ENCODE measurements around the gene SLC25A34.

SLC25A34 gene

DNA sequence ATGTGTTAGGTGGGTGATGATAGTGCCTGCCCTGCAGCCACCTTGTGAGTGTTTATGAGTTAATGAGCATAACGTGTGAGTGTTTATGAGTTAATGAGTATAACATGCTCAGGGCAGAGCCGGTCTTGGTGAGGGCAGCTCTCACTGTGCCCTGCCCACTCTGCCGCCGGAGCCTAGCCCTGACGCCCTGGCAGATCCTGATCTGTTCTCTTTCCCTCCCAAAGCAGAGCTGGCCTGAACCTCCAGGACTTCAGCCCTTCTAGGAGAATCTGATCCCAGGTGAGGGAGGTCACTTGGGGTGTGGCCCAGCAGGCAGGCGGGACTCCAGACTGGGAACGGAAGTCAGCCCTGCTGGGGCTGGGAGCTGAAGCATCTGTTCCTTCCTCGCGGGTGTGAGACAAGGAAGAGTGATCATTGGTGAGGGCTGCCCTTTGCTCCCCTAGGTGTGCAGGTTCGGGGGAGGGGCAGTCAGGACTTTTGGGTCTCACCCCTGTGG, 28.3 kb downstream of the SLC25A34 start:
- TF ChIP-seq, protein P1, sequence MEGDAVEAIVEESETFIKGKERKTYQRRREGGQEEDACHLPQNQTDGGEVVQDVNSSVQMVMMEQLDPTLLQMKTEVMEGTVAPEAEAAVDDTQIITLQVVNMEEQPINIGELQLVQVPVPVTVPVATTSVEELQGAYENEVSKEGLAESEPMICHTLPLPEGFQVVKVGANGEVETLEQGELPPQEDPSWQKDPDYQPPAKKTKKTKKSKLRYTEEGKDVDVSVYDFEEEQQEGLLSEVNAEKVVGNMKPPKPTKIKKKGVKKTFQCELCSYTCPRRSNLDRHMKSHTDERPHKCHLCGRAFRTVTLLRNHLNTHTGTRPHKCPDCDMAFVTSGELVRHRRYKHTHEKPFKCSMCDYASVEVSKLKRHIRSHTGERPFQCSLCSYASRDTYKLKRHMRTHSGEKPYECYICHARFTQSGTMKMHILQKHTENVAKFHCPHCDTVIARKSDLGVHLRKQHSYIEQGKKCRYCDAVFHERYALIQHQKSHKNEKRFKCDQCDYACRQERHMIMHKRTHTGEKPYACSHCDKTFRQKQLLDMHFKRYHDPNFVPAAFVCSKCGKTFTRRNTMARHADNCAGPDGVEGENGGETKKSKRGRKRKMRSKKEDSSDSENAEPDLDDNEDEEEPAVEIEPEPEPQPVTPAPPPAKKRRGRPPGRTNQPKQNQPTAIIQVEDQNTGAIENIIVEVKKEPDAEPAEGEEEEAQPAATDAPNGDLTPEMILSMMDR (IDR thresholded peaks at IDR 0.05; ENCODE audit: borderline replicate concordance, insufficient read depth, low read depth, low read length): no peak

DNA sequence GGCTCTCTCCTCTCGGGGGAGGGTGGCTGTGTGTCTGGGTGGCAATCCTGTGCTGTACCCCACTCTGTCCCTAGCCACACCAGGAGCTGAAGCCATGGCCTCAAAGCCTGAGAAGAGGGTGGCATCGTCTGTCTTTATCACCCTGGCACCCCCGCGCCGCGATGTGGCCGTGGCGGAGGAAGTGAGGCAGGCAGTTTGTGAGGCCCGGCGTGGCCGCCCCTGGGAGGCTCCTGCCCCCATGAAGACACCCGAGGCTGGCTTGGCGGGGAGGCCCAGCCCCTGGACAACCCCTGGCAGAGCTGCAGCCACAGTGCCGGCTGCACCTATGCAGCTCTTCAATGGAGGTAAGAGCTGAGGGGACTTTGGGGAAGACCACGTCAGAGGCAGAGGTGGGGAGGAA, 28.8 kb downstream of the SLC25A34 start:
- no peak overlapping the region for H3K4me3 ChIP-seq (ENCODE audit: low read depth, low read length)
- TF ChIP-seq, protein P1 (IDR thresholded peaks at IDR 0.05; ENCODE audit: borderline replicate concordance, insufficient read depth, low read depth, low read length): no peak

More for the DNA sequence above, 28.3 kb downstream of the SLC25A34 start:
- no peak overlapping the region for H3K4me3 ChIP-seq (ENCODE audit: low read depth, low read length)

DNA sequence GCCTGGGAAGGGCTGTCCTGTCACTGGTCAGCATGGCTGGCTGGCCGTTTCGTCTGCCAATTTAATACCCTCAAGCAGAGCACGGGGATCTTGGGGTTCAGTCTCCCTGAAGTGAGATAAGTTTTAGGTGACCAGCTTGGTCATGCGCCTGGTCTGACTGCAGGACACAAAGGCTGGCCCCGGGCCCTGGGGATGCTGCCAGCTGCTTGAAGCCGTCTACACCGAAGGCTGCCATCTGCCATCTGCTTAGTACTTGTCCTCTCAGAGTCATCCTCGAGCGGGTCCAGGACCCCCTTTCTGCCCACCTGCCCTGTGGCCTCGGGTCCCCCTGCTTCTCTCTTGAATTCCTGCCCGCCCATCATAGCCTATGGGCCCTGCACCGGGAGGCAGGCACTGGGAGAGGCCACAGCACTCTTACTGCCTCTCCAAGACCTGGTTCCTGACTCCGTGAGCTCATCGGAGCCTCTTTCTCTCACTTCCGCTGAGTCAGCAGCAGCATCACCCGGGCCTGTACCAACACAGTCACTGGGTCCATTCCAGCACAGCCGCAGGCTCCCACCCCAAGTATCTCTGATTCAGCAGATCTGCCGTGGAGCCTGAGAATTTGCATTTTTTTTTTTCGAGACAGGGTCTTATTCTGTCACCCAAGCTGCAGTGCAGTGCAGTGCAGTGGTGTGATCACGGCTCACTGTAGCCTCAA, 29.6 kb downstream of the SLC25A34 start:
- H3K4me3 ChIP-seq (ENCODE audit: low read depth, low read length): no peak overlapping the region
- TF ChIP-seq, protein P1 (IDR thresholded peaks at IDR 0.05; ENCODE audit: borderline replicate concordance, insufficient read depth, low read depth, low read length): no peak

DNA sequence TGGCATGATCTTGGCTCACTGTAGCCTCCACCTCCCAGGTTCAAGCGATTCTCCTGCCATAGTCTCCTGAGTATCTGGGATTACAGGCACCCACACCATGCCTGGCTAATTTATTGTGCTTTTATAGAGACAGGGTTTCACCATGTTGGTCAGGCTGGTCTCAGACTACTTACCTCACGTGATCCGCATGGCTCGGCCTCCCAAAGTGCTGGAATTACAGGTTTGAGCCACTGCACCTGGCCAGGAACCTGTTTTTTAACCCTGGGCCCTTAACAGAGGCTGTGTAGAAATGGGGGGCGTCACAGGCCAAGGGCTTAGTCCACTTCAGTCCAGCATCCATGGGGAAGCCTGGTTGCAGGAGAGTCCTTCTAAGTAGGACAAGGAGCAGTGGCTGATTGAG, 31.9 kb downstream of the SLC25A34 start:
- TF ChIP-seq, protein P1 (IDR thresholded peaks at IDR 0.05; ENCODE audit: borderline replicate concordance, insufficient read depth, low read depth, low read length): no peak
- H3K4me3 ChIP-seq (ENCODE audit: low read depth, low read length): no peak overlapping the region

DNA sequence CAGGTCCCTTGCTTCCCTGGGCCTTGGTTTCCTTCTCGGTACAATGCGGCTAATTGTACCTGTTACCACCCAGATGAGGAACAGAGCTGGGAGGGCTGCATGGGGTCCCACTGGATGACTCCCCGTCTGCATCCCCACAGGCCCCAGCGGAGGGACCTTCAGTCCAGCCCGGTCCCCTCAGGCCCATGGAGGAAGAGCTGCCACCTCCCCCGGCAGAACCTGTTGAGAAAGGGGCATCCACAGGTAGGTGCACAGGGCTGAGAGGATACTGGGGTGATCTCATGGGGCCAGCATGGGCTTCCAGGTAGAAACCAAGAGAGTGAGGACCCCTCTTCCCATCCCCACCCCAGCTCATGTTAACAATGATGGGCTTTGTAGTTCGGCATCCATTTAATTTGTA, 32.3 kb downstream of the SLC25A34 start:
- no peak overlapping the region for H3K4me3 ChIP-seq (ENCODE audit: low read depth, low read length)

DNA sequence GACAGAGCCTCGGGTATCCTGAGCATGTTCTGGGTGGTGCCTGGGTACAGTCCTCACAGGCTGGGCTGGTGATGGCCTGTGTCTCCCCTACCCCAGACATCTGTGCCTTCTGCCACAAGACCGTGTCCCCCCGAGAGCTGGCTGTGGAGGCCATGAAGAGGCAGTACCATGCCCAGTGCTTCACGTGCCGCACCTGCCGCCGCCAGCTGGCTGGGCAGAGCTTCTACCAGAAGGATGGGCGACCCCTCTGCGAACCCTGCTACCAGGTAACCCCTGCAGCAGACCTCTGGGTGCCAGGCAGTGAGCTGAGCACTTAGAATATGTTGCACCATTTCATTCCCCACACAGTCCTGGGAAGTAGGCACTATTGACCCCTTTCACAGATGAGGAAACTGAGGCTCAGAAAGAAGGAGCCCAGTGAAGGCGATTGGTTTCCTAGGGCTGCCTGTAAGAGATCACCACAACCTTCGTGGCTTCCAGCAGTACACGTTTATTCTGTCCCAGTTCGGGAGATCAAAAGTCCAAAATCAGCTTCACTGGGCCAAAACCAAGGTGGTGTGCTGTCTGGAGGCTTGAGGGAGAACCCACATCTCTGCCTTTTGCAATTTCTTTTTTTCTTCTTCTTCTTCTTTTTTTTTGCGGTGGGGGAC, 34.4 kb downstream of the SLC25A34 start:
- TF ChIP-seq, protein P1 (IDR thresholded peaks at IDR 0.05; ENCODE audit: borderline replicate concordance, insufficient read depth, low read depth, low read length): no peak
- no peak overlapping the region for H3K4me3 ChIP-seq (ENCODE audit: low read depth, low read length)

More for the DNA sequence above, 32.3 kb downstream of the SLC25A34 start:
- TF ChIP-seq, protein P1 (IDR thresholded peaks at IDR 0.05; ENCODE audit: borderline replicate concordance, insufficient read depth, low read depth, low read length): no peak

Measured in GM12875 (cell line).